ENCODE data around the gene TCF7. TPM values are rescaled to one million over a fixed set of nuclear protein-coding genes. Genes with fewer than 3 reads are reported as not detected.

The TCF7 gene
- total and polyA plus RNA-seq, 4 donors = 1.3 to 2.7 (median 2.2) TPM

- Histone ChIP-seq H3K27ac (ENCODE audit: low read depth in 1 of 2, low read length in 2 of 2) (no peak overlapping the region), H3K4me1 (ENCODE audit: control insufficient read depth in 4 of 4, insufficient read depth in 4 of 4, low read length in 3 of 4) (peaks cover 0 to 4% (median 0%) of the 10 kb centered on the region in 4 donors), H3K36me3 (ENCODE audit: control insufficient read depth in 4 of 4, insufficient read depth in 3 of 4, low read depth in 1 of 4, low read length in 3 of 4) (no peaks in the 10 kb centered on the region), H3K4me3 (ENCODE audit: low read depth in 1 of 3, low read length in 3 of 3) (no peak overlapping the region), H3K9me3 (ENCODE audit: control insufficient read depth in 4 of 4, low read length in 3 of 4) (no peaks in the 10 kb centered on the region), H3K27me3 (ENCODE audit: control insufficient read depth in 4 of 4, insufficient read depth in 4 of 4, low read length in 3 of 4) (no peaks in the 10 kb centered on the region), H3K9ac (ENCODE audit: low read depth in 1 of 2, low read length in 2 of 2) (no peak overlapping the region)
- no peak for TF ChIP-seq HNF4G (IDR thresholded peaks at IDR 0.05)
- no peak for TF ChIP-seq RXRA (IDR thresholded peaks at IDR 0.05)
- TF ChIP-seq GABPA (IDR thresholded peaks at IDR 0.05 in 1 of 2, conservative IDR thresholded peaks at IDR 0.05 in 1 of 2) = no peak
- TF ChIP-seq HNF4A (conservative IDR thresholded peaks at IDR 0.05) = no peak
- TF ChIP-seq, protein P1, sequence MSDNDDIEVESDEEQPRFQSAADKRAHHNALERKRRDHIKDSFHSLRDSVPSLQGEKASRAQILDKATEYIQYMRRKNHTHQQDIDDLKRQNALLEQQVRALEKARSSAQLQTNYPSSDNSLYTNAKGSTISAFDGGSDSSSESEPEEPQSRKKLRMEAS (IDR thresholded peaks at IDR 0.05) = no peak
- TF ChIP-seq, protein P2, sequence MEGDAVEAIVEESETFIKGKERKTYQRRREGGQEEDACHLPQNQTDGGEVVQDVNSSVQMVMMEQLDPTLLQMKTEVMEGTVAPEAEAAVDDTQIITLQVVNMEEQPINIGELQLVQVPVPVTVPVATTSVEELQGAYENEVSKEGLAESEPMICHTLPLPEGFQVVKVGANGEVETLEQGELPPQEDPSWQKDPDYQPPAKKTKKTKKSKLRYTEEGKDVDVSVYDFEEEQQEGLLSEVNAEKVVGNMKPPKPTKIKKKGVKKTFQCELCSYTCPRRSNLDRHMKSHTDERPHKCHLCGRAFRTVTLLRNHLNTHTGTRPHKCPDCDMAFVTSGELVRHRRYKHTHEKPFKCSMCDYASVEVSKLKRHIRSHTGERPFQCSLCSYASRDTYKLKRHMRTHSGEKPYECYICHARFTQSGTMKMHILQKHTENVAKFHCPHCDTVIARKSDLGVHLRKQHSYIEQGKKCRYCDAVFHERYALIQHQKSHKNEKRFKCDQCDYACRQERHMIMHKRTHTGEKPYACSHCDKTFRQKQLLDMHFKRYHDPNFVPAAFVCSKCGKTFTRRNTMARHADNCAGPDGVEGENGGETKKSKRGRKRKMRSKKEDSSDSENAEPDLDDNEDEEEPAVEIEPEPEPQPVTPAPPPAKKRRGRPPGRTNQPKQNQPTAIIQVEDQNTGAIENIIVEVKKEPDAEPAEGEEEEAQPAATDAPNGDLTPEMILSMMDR (IDR thresholded peaks at IDR 0.05; ENCODE audit: low read depth, low read length, missing input control) = no peak
- TF ChIP-seq, protein P3, sequence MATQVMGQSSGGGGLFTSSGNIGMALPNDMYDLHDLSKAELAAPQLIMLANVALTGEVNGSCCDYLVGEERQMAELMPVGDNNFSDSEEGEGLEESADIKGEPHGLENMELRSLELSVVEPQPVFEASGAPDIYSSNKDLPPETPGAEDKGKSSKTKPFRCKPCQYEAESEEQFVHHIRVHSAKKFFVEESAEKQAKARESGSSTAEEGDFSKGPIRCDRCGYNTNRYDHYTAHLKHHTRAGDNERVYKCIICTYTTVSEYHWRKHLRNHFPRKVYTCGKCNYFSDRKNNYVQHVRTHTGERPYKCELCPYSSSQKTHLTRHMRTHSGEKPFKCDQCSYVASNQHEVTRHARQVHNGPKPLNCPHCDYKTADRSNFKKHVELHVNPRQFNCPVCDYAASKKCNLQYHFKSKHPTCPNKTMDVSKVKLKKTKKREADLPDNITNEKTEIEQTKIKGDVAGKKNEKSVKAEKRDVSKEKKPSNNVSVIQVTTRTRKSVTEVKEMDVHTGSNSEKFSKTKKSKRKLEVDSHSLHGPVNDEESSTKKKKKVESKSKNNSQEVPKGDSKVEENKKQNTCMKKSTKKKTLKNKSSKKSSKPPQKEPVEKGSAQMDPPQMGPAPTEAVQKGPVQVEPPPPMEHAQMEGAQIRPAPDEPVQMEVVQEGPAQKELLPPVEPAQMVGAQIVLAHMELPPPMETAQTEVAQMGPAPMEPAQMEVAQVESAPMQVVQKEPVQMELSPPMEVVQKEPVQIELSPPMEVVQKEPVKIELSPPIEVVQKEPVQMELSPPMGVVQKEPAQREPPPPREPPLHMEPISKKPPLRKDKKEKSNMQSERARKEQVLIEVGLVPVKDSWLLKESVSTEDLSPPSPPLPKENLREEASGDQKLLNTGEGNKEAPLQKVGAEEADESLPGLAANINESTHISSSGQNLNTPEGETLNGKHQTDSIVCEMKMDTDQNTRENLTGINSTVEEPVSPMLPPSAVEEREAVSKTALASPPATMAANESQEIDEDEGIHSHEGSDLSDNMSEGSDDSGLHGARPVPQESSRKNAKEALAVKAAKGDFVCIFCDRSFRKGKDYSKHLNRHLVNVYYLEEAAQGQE (IDR thresholded peaks at IDR 0.05) = no peak
- TF ChIP-seq FOXA2 (IDR thresholded peaks at IDR 0.05) = no peak
- TF ChIP-seq NR2F2 (IDR thresholded peaks at IDR 0.05) = no peak
- TF ChIP-seq, protein P4, sequence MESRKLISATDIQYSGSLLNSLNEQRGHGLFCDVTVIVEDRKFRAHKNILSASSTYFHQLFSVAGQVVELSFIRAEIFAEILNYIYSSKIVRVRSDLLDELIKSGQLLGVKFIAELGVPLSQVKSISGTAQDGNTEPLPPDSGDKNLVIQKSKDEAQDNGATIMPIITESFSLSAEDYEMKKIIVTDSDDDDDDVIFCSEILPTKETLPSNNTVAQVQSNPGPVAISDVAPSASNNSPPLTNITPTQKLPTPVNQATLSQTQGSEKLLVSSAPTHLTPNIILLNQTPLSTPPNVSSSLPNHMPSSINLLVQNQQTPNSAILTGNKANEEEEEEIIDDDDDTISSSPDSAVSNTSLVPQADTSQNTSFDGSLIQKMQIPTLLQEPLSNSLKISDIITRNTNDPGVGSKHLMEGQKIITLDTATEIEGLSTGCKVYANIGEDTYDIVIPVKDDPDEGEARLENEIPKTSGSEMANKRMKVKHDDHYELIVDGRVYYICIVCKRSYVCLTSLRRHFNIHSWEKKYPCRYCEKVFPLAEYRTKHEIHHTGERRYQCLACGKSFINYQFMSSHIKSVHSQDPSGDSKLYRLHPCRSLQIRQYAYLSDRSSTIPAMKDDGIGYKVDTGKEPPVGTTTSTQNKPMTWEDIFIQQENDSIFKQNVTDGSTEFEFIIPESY (IDR thresholded peaks at IDR 0.05) = no peak
- no peak for TF ChIP-seq EGR1 (IDR thresholded peaks at IDR 0.05; ENCODE audit: low read depth in 2 of 2)
- no peak for TF ChIP-seq SP1 (IDR thresholded peaks at IDR 0.05)
- no peak for TF ChIP-seq FOXA1 (IDR thresholded peaks at IDR 0.05)
- no peak for TF ChIP-seq ATF3 (IDR thresholded peaks at IDR 0.05)
- no peak for TF ChIP-seq RAD21 (IDR thresholded peaks at IDR 0.05)
- no peak for TF ChIP-seq YY1 (IDR thresholded peaks at IDR 0.05)
- TF ChIP-seq JUND (IDR thresholded peaks at IDR 0.05) = no peak
- no peak for TF ChIP-seq TAF1 (conservative IDR thresholded peaks at IDR 0.05)
- no peak for DNase-seq (ENCODE audit: low spot score)
These were observed 26.2 kb upstream of the TCF7 start for GRCh38 chr5:134088291-134088690.

All from liver (tissue), 9 donors.